Mucosa of stomach (tissue), 1 donor: ENCODE results near the gene CNOT3.
"Not testable (repeated sequence)": the region's sequence is repeated elsewhere in the genome, so short reads cannot be mapped to it uniquely, and the experiment has no call there.

Experiments used
- H3K27me3 ChIP-seq: one replicate; pipeline ENCODE4 v1.7.0; 2013; ENCODE audit warnings: mild to moderate bottlenecking, low read length; ENCODE audit not compliant: control insufficient read depth, insufficient read depth
- H3K36me3 ChIP-seq: one replicate; pipeline ENCODE4 v1.7.0; 2013; ENCODE audit warnings: low read length; ENCODE audit not compliant: control insufficient read depth, insufficient read depth
- H3K4me1 ChIP-seq: one replicate; pipeline ENCODE4 v1.7.0; 2013; ENCODE audit warnings: mild to moderate bottlenecking, low read length; ENCODE audit not compliant: control insufficient read depth, insufficient read depth
- H3K4me3 ChIP-seq: one replicate; pipeline ENCODE4 v1.7.0; 2013; ENCODE audit warnings: low read length
- H3K9ac ChIP-seq: one replicate; pipeline ENCODE4 v1.7.0; 2013; ENCODE audit warnings: mild to moderate bottlenecking, low read length, moderate library complexity
- H3K9me3 ChIP-seq: one replicate; pipeline ENCODE4 v1.7.0; 2013; ENCODE audit warnings: mild to moderate bottlenecking, low read length, moderate library complexity; ENCODE audit not compliant: control insufficient read depth
- donor health status: Pancreatic carcinoma.

Gene CNOT3

GRCh38 chr19:54137699-54138488, at the start of gene CNOT3:
TSS of gene CNOT3 (plus strand) at chr19:54137762. CDS start at chr19:54142979, 5,217 bp downstream.
- Histone ChIP-seq H3K9me3 (no peaks in the 10 kb centered on the region), H3K27me3 (peaks cover 5% of the 10 kb centered on the region), H3K4me1 (peaks cover 24% of the 10 kb centered on the region), H3K36me3 (peaks cover 4% of the 10 kb centered on the region), H3K4me3 (peak within 1 kb of the TSS; percentile 65), H3K9ac (peak within 1 kb of the TSS; percentile 94)

- peaks cover 12% of the 10 kb centered on the region for H3K4me1 ChIP-seq
- no peaks in the 10 kb centered on the region for H3K9me3 ChIP-seq
- H3K9ac ChIP-seq = no peak overlapping the region
- H3K36me3 ChIP-seq = no peaks in the 10 kb centered on the region
- peaks cover 25% of the 10 kb centered on the region for H3K27me3 ChIP-seq
- no peak overlapping the region for H3K4me3 ChIP-seq
These were observed 43.0 kb upstream of the CNOT3 start for GRCh38 chr19:54094426-54095000.

GRCh38 chr19:54095136-54095858, 42.3 kb upstream of the CNOT3 start:
- H3K36me3 ChIP-seq = no peaks in the 10 kb centered on the region
- H3K4me3 ChIP-seq = no peak overlapping the region
- H3K4me1 ChIP-seq = peaks cover 12% of the 10 kb centered on the region
- peaks cover 25% of the 10 kb centered on the region for H3K27me3 ChIP-seq
- no peaks in the 10 kb centered on the region for H3K9me3 ChIP-seq
- no peak overlapping the region for H3K9ac ChIP-seq

- Histone ChIP-seq H3K27me3 (peaks cover 25% of the 10 kb centered on the region), H3K9ac (peak overlapping the region; percentile 8), H3K4me1 (peaks cover 12% of the 10 kb centered on the region)
- H3K36me3 ChIP-seq, H3K9me3 ChIP-seq, H3K4me3 ChIP-seq: not testable (repeated sequence)
These were observed 41.5 kb upstream of the CNOT3 start for GRCh38 chr19:54095859-54096616.

GRCh38 chr19:54096617-54097106, 40.9 kb upstream of the CNOT3 start:
- peak overlapping the region; percentile 8 for H3K9ac ChIP-seq
- no peaks in the 10 kb centered on the region for H3K9me3 ChIP-seq
- H3K36me3 ChIP-seq = no peaks in the 10 kb centered on the region
- no peak overlapping the region for H3K4me3 ChIP-seq
- H3K4me1 ChIP-seq = peaks cover 12% of the 10 kb centered on the region
- H3K27me3 ChIP-seq = peaks cover 25% of the 10 kb centered on the region

- peaks cover 19% of the 10 kb centered on the region for H3K4me1 ChIP-seq
- peaks cover 25% of the 10 kb centered on the region for H3K27me3 ChIP-seq
- no peaks in the 10 kb centered on the region for H3K9me3 ChIP-seq
- no peaks in the 10 kb centered on the region for H3K36me3 ChIP-seq
- H3K9ac ChIP-seq = no peak overlapping the region
- H3K4me3 ChIP-seq = no peak overlapping the region
These were observed 38.2 kb upstream of the CNOT3 start for GRCh38 chr19:54099190-54099902.

GRCh38 chr19:54099903-54100255, 37.7 kb upstream of the CNOT3 start:
- H3K36me3 ChIP-seq, H3K9ac ChIP-seq, H3K4me3 ChIP-seq, H3K9me3 ChIP-seq: not testable (repeated sequence)
- Histone ChIP-seq H3K4me1 (peaks cover 19% of the 10 kb centered on the region), H3K27me3 (peaks cover 22% of the 10 kb centered on the region)

- no peaks in the 10 kb centered on the region for H3K9me3 ChIP-seq
- peaks cover 18% of the 10 kb centered on the region for H3K4me1 ChIP-seq
- H3K4me3 ChIP-seq = no peak within 1 kb of the TSS
- no peaks in the 10 kb centered on the region for H3K36me3 ChIP-seq
- H3K9ac ChIP-seq = no peak within 1 kb of the TSS
- peaks cover 15% of the 10 kb centered on the region for H3K27me3 ChIP-seq
These were observed 37.0 kb upstream of the CNOT3 start, which contains the start of gene OSCAR for GRCh38 chr19:54100561-54100960. TSS of gene OSCAR (minus strand) at chr19:54100803. CDS start at chr19:54100792, 11 bp downstream.

- Histone ChIP-seq H3K9ac (peak within 1 kb of the TSS; percentile 79), H3K9me3 (no peaks in the 10 kb centered on the region), H3K36me3 (no peaks in the 10 kb centered on the region), H3K27me3 (no peaks in the 10 kb centered on the region), H3K4me3 (peak within 1 kb of the TSS; percentile 91), H3K4me1 (peaks cover 7% of the 10 kb centered on the region)
These were observed 35.0 kb upstream of the CNOT3 start, which contains the start of gene NDUFA3 for GRCh38 chr19:54102421-54103169. TSS of gene NDUFA3 (plus strand) at chr19:54102855. CDS start at chr19:54102879, 24 bp downstream.

- no peak overlapping the region for H3K9ac ChIP-seq
- no peaks in the 10 kb centered on the region for H3K27me3 ChIP-seq
- no peaks in the 10 kb centered on the region for H3K9me3 ChIP-seq
- peaks cover 7% of the 10 kb centered on the region for H3K4me1 ChIP-seq
- no peak overlapping the region for H3K4me3 ChIP-seq
- no peaks in the 10 kb centered on the region for H3K36me3 ChIP-seq
These were observed 32.4 kb upstream of the CNOT3 start for GRCh38 chr19:54104998-54105715.
